OCI-LY1 (cell line): Measurements from ENCODE around the gene GNG2.

ENCODE experiments used
- EZH2 ChIP-seq: fragments of 200-600 bp; sonication (generic), shearing (Covaris generic); IDR thresholded peaks from 2 replicates; pipeline ENCODE4 v1.8.0; 2017; ENCODE audit warnings: borderline replicate concordance, mixed run types, mild to moderate bottlenecking, antibody characterized with exemption, low read length, moderate library complexity, mixed read lengths
- TF ChIP-seq, protein P1 (sequence below): fragments of 200-600 bp; sonication (generic), shearing (Covaris generic); IDR thresholded peaks from 2 replicates; pipeline ENCODE4 v1.5.1; 2017; ENCODE audit warnings: mild to moderate bottlenecking, antibody characterized with exemption, low read length, moderate library complexity, mixed read lengths

DNA sequence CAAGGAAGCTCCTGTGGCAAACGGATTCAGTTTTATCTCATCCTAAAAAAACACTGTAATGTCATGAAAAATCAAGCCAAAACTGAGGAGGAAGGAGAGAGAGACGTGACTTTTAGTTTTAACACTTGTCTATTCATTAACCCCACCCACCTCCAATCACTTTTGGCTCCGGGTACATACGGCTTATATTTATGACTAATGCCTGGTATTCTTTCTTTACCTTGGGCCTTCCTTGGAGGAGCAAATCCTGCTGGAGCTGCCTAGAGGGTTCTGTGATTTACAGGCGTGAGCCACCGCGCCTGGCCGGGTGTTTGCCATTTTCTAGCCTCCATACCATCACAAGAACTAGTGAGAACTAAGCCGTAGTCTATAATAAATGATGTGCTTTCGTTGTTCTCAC is 68.2 kb downstream of the GNG2 start:
- TF ChIP-seq, protein P1, sequence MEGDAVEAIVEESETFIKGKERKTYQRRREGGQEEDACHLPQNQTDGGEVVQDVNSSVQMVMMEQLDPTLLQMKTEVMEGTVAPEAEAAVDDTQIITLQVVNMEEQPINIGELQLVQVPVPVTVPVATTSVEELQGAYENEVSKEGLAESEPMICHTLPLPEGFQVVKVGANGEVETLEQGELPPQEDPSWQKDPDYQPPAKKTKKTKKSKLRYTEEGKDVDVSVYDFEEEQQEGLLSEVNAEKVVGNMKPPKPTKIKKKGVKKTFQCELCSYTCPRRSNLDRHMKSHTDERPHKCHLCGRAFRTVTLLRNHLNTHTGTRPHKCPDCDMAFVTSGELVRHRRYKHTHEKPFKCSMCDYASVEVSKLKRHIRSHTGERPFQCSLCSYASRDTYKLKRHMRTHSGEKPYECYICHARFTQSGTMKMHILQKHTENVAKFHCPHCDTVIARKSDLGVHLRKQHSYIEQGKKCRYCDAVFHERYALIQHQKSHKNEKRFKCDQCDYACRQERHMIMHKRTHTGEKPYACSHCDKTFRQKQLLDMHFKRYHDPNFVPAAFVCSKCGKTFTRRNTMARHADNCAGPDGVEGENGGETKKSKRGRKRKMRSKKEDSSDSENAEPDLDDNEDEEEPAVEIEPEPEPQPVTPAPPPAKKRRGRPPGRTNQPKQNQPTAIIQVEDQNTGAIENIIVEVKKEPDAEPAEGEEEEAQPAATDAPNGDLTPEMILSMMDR: no peak
- TF ChIP-seq EZH2: no peak
